Adipose tissue (tissue), 3 donors: ENCODE measurements around the gene PLSCR2. TPM values are rescaled to one million over a fixed set of nuclear protein-coding genes. Genes with fewer than 3 reads are reported as not detected.
"Not testable (repeated sequence)": the region's sequence is repeated elsewhere in the genome, so short reads cannot be mapped to it uniquely, and the experiment has no call there.

Source experiments
- H3K27ac ChIP-seq: one replicate; pipeline ENCODE4 v1.5.1; 2013; ENCODE audit warnings: low read depth, low read length
- WGBS, 3 donors: extraction: QIAGEN DNeasy Blood & Tissue Kit; methylation state at CpG; one replicate each; pipeline ENCODE4 v1.1.7; 2013; 5-methylcytosine and 5-hydroxymethylcytosine counted together
- polyA plus RNA-seq, 3 donors: library from polyadenylated mRNA; stranded (reverse); fragments of 200-250 nt; gene quantifications; one replicate each; pipeline ENCODE4 v1.2.3, GENCODE V29; 2013
- donor health status: healthy with polysubstance abuse.
- donor health status: Bipolar disorder and iron deficiency.
- donor health status: healthy.

Gene PLSCR2
- polyA plus RNA-seq, 3 donors, result 0.14 TPM; not detected in 2

DNA sequence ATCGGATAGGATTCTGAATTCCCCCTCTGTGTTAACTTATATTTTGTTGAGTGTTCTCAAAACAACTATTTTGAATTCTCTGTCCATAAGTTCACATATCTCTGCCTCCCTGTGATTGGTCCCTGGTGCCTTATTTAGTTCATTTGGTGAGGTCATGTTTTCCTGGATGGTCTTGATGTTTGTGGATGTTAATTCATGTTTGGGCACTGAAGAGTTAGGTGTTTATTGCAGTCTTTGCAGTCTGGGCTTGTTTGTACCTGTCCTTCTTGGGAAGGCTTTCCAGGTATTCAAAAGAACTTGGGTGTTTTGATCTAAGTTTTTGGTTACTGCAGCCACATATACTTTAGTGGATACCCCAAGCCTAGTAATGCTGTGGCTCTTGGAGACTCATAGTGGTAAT, 23.3 kb downstream of the PLSCR2 start:
- WGBS, 3 donors, result 92 to 99% (median 95%) methylated on average over 1 of the region's 1 CpG
- no peak overlapping the region for H3K27ac ChIP-seq

DNA sequence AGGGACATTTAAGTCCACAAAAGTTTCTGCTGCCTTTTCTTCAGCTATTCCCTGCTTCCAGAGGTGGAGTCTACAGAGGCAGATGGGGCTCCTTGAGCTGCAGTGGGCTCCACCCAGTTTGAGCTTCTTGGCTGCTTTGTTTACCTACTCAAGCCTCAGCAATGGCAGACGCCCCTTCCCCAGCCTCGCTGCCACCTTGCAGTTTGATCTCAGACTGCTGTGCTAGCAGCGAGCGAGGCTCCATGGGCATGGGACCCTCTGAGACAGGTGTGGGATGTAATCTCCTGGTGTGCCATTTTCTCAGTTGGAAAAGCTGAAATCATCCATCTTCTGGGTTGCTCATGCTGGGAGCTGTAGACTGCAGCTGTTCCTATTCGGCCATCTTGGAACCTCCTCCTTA, 29.1 kb downstream of the PLSCR2 start:
- H3K27ac ChIP-seq, result not testable (repeated sequence)
- 81 to 86% (median 86%) methylated on average over 5 of the region's 5 CpGs for WGBS, 3 donors

DNA sequence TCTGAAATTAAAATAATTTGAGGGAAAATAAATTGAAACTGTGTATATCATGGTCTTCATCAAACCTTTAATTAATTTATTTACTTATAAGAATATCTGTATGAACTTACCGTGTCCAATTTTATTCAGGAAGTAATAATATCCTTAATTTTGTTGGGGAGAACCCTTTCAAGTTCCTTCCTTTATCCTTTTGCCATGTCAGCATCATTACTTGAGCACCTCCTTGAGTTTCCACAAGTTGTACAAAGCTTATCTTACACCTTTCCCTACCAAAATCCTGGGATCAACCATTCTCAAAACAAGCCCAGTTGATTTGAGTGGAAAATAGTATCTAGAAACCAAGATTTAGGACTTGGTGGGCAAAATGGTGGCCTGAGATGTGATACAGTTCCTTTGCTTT, 37.3 kb downstream of the PLSCR2 start:
- 71 to 87% (median 73%) methylated on average over 1 of the region's 1 CpG for WGBS, 3 donors
- H3K27ac ChIP-seq, result no peak overlapping the region

DNA sequence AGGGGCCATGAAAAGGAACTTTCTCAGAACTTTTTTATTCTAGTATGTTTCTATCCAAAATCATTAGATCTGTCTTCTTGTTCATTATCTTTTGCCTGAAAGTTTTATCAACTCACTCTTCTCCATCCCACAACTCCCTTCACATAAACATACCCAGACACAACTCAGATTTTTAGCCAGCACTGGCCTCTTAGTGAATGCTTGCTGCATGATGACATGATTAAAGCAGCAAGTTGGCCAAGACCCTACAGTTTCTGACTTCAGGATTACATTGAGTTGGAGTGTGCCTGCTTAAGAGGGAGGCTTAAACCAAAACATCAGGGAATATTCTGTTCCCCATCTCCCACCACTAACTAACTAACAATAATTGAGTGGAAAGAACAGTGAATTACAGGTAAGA, 38.1 kb downstream of the PLSCR2 start:
- no peak overlapping the region for H3K27ac ChIP-seq

DNA sequence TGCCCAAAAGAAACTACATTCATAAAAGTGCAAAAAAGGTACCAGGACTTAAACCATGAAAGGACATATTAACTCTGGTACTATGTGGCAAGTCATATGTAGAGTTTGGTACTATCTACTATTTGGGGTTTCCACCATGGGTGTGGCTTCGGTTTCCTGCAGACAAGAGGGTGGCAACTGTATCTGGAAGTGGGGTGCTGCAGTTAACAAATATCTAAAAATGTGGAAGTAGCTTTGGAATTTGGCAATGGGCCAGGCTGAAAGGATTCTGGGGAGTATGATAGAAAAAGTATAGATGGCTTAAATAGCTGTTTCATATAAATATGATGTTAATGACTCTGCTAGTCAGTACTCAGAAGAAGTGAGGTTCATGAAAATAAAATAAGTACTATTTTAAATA, 44.0 kb downstream of the PLSCR2 start:
- WGBS, 3 donors, result 76 to 95% (median 82%) methylated on average over 1 of the region's 1 CpG
- H3K27ac ChIP-seq, result no peak overlapping the region

DNA sequence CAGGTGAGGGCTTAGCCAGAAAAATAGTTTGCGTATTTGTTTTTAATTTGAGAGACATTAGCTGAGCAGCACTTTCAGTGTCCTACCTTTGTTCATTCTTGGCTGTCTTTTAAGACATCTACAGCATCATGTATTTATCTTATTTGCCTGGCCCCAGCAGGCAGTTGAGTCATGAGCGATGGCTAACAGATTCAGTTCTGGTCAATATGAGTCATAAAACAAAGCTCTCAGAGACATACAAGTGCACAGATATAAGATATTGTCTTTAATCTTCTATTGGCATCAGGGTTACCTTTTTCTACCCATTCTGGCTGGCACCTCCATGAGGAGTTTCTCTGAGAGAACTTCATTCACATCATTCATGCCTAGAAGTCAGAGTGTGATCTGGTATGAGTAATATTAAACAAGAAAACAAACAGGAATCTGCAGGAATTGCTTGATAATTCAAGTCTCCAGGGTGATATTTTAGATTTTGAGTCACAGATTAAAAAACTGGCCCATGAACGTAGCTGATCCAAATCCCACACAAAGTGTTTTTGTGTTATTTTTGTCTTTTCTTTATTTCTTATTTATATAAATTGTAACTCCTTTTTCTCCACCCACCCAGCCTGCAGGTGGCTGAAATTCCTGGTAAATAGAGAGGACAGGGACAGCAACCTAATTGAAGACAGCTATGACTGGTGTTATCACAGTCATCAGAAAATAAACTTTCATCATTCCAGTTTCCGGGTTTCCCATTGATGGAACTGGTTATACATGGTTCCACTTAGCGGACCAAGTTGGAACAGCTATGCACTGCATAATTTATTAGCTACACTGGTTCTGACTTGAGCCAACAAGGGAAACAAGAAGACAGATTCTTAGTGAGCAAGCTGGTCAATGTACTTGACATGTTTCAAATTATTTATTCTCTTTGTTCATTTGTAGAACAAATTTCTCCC, 47.3 kb downstream of the PLSCR2 start:
- 74 to 76% (median 76%) methylated on average over 5 of the region's 5 CpGs for WGBS, 3 donors
- no peak overlapping the region for H3K27ac ChIP-seq

DNA sequence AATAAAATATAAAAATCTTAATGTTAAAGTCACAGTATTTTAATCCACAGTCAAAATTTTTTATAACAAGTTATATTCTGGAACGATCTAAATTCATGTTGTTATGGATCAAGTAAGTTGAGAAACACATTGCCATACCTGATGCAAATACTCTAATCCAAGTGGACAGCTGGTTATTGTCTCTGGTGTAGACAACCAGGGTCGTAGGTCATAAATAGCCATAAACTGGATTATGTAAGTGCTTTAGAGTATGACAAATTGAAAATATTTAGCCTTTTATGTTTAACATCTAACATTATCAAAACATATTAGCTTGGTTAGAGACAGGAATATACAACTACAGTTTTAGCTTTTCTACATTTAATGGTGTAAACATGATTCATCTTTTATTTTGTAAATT, 53.0 kb downstream of the PLSCR2 start:
- WGBS, 3 donors, result 72 to 78% (median 72%) methylated on average over 2 of the region's 2 CpGs
- no peak overlapping the region for H3K27ac ChIP-seq

DNA sequence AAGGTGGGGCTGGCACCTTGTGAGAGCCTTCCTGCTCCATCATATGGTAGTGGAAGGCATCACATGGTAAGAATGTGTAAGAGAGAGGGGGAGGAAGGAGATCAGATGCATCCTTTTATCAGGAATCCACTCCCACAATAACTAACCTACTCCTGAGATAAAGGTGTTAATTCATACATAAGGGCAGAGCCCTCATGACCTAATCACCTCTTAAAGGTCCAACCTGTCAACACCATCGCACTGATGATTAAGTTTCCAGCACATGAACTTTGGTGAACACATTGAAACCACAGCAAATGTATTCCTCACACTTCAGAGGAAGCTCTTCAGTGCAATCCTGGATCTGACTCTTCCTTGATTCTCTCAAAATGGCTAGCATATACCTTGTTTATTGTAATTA, 55.4 kb downstream of the PLSCR2 start:
- H3K27ac ChIP-seq, result no peak overlapping the region
- 50 to 70% (median 53%) methylated on average over 1 of the region's 1 CpG for WGBS, 3 donors

DNA sequence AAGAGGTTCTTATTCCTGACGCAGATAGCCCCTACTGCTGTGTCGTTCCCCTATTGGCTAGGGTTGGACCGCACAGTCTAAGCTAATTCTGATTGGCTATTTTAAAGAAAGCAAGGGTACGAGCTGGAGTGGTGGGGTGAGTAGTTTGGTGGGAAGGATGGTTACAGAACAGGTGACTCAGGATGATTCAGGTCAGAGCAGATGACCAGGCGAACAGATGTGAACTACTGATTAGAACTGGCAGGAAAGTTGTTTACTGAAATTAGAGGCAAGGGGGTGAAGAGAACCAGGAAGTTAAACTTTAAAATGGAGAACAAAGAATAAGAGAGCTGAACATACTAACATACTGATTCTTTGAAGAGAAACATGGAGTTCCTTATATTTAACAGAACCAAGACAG, 56.6 kb downstream of the PLSCR2 start:
- 91 to 97% (median 97%) methylated on average over 5 of the region's 5 CpGs for WGBS, 3 donors
- not testable (repeated sequence) for H3K27ac ChIP-seq

DNA sequence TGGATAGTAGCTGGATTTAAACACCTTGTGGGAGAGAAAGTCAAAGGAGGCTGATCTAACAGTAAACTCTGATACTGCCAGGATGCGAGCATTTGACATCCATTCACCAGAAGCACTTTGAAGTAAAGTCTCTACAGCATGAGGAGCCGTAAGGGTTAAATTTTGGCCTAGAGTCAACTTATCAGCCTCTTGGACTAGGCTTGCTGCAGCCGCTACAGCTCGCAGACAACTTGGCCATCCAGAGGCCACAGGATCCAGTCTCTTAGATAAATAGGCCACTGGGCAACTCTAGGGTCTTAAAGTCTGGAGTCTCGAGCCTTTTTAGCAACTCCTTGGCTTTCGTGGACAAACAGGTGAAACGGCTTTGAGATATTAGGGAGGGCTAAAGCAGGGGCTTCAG, 61.4 kb downstream of the PLSCR2 start:
- H3K27ac ChIP-seq, result no peak overlapping the region
- WGBS, 3 donors, result 57 to 78% (median 76%) methylated on average over 7 of the region's 7 CpGs

DNA sequence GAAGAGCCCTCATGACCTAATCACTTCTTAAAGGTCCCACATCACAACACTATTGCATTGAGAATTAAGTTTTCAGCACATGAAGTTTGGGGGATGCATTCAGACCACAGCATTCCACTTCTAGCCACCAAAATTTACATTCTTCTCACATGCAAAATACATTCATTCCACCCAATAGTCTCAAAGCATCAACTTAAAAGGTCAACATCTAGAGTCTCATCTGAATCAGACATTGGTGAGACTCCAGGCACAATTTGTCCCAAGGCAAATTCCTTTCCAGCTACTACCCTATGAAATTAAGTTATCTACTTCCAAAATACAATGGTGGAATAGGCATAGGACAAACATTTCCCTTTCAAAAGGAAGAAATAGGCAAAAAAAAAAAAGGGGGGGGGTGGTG, 64.9 kb downstream of the PLSCR2 start:
- no peak overlapping the region for H3K27ac ChIP-seq

DNA sequence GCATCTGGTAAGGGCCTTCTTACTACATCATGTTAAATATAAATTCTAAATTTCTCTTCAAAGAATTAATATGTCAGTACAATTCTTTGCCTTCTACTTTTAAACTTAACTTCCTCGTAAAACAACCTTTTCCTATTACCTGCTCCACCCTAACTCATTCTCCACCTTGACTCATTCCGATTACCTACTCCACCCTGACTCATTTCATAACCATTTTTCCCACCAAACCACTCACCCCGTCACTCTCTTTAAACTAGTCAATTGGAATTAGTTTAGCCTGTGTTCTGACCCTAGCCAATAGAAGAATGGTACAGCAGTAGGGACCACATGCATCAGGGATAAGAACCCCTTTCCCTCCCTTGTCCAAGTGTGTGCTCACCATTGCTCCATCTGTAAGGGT, 65.6 kb downstream of the PLSCR2 start:
- H3K27ac ChIP-seq, result no peak overlapping the region
- 94 to 98% (median 97%) methylated on average over 3 of the region's 3 CpGs for WGBS, 3 donors

DNA sequence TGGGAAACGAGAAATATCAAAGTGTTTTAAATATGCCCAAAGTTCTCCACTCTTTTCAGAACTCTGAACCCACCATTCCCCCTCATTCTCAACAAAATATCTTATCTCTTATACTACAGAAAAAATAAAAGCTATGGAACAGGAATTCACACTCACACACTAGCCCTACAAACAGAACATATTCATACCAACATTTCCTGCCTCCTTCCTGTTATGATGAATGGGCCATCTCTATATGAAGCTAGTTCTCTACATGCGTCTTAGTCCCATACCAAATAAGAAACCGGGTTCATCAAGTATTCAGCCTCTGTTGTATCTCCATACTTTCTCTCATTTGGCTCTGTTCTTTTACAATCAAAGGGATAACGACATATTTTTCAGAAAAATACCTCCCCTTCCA, 72.6 kb downstream of the PLSCR2 start:
- no peak overlapping the region for H3K27ac ChIP-seq
- 60 to 87% (median 67%) methylated on average over 4 of the region's 4 CpGs for WGBS, 3 donors

DNA sequence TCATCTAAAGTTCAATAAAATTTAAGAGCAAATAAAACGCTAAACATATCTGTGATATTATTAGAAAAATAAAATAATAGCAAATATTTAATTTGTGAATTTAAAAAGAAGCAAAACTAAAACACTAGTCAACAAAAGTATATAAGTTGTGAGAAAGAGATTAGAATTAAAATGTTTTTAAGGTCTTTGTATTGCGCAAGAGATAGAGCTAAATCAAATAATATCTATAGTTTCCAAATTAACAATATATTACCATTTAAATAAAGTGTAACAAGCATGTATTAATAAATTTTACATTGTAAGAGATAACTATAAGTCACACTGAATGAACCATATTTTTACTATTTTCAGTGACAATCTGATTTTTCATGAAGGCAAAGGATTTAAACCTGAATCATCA, 74.2 kb downstream of the PLSCR2 start:
- H3K27ac ChIP-seq, result no peak overlapping the region
- WGBS, 3 donors, result 92 to 95% (median 93%) methylated on average over 2 of the region's 2 CpGs

DNA sequence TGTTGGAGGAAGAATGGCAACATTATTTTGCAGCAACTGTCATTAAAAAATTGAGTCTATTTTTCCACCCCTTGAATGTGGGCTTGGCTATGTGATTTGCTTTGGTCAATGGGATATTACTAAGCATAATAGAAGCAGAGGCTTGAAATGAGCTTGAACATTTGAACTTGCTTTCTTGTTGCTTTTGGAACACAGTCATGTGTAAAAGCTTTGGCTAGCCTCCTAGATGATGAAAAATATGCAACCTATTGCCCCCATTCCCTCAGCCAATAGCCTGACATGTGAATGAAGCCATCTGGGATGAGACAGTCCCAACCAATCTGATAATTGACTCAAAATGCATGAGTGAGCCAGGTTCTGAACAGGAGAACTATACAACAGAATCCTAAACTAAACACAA, 78.4 kb downstream of the PLSCR2 start:
- H3K27ac ChIP-seq, result no peak overlapping the region

DNA sequence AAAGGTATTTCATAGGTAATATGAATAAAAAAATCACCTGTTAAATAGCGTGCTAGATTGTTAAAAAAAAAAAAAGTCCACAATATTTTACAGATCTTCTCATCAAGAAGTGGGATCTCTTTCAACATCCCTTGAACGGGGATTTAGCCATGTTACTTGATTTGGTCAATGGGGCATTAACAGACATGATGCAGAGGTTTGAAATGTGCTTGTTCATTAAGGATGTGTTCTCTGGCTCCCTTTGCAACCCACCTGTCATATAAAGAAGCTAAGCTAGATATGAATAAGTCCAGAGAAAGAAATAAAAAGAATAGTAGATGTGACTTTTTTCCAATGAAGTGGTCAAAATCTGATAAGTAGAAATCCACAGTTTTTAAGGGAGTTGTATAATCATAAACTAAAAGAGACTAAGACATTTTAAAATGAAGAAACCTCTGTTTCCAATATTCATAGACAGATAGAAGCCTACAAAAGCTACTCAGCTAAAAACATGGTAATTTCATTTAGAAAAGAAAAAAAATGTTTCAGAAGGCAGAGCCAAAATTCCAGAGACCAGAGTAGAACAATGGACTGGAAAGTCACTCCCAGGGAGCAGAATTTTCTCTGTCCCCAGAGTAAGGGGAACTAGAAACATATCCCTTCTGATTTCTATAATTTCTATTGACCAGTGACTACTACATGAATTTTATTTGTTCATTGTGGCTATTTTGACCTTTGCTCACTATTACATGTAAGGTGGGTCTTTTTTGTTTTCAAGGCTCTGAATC, 79.2 kb downstream of the PLSCR2 start:
- 48 to 67% (median 49%) methylated on average over 2 of the region's 2 CpGs for WGBS, 3 donors
- H3K27ac ChIP-seq, result no peak overlapping the region

DNA sequence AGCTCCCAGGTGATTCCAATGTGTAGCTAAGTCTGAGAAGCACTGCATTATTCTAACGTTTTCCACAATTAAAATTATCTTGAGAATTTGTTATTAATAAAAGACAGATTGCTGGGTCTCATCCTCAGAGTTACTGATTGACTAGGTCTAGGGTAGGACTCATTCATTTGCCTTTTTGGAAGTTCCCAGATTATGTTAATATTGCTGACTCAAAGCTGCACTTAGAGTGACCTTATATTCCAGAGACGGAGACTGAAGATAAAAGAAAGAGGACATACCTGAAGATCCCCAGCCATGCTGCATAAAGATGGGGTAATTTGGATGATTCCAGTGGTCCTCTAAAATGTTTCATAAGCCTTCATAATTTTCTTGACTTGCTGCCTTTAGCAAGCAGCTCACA, 81.8 kb downstream of the PLSCR2 start:
- 37 to 73% (median 60%) methylated on average over 2 of the region's 2 CpGs for WGBS, 3 donors

DNA sequence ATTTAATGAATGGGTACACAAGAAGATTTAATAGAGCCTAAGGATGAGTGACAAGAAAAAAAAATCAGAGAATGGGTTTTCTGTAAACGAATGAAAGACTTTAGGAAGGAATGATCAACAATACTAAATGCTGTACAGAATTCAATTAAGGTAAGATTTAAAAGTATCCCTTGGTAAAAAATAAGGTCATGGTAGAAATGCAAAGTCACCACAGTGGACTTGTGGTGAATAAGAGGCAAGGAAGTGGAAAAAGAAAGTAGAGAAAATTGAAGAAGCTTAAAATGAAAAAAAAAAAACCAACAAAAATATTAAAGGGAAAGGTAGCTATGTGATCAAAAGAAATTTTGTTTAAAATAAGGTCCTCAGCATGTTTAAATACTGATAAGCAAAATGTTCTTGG, 82.4 kb downstream of the PLSCR2 start:
- 56 to 88% (median 86%) methylated on average over 1 of the region's 1 CpG for WGBS, 3 donors
- no peak overlapping the region for H3K27ac ChIP-seq

More for the DNA sequence above, 81.8 kb downstream of the PLSCR2 start:
- no peak overlapping the region for H3K27ac ChIP-seq

DNA sequence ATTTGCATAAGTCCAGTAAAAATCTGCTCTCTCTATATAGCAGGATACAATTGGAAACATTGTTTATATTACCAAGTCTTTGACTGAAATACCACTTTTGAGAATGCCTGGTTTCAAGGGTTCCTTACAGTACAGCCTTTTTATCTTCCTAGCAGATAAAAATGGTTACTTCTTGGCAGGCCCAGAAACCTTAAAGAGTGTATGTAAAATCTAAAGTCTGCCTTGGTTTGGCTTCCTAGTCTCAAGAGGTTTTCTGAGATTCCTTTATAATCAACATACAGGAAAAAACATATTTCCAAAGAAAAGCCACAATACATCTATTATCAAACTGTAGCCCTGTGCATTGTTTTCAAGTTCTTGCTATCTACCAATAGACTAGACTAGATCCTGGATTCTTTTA, 84.6 kb downstream of the PLSCR2 start:
- H3K27ac ChIP-seq, result no peak overlapping the region
